ENCODE data around the gene CNOT10.

Gene CNOT10

GRCh38 chr3:32820971-32821685 is 136.1 kb downstream of the CNOT10 start:
- H3K9me3 ChIP-seq (ENCODE audit: control insufficient read depth, insufficient read depth, low read length), result no peaks in the 10 kb centered on the region
- peak overlapping the region; percentile 98 for H3K4me3 ChIP-seq (ENCODE audit: low read depth, low read length)
- no peaks in the 10 kb centered on the region for H3K27me3 ChIP-seq (ENCODE audit: control insufficient read depth, insufficient read depth, low read length)
- peaks cover 56% of the 10 kb centered on the region for H3K36me3 ChIP-seq (ENCODE audit: control insufficient read depth, insufficient read depth, low read length)
- peaks cover 21% of the 10 kb centered on the region for H3K4me1 ChIP-seq (ENCODE audit: control insufficient read depth, insufficient read depth, low read length)
- H3K9ac ChIP-seq (ENCODE audit: low read depth, low read length), result peak overlapping the region; percentile 97

GRCh38 chr3:32821686-32822296 is 136.8 kb downstream of the CNOT10 start:
- peak overlapping the region; percentile 98 for H3K4me3 ChIP-seq (ENCODE audit: low read depth, low read length)
- peaks cover 23% of the 10 kb centered on the region for H3K4me1 ChIP-seq (ENCODE audit: control insufficient read depth, insufficient read depth, low read length)
- no peaks in the 10 kb centered on the region for H3K27me3 ChIP-seq (ENCODE audit: control insufficient read depth, insufficient read depth, low read length)
- H3K9me3 ChIP-seq (ENCODE audit: control insufficient read depth, insufficient read depth, low read length), result no peaks in the 10 kb centered on the region
- peak overlapping the region; percentile 97 for H3K9ac ChIP-seq (ENCODE audit: low read depth, low read length)
- H3K36me3 ChIP-seq (ENCODE audit: control insufficient read depth, insufficient read depth, low read length), result peaks cover 63% of the 10 kb centered on the region

- Histone ChIP-seq H3K27me3 (ENCODE audit: control insufficient read depth, insufficient read depth, low read length) (no peaks in the 10 kb centered on the region), H3K4me3 (ENCODE audit: low read depth, low read length) (peak overlapping the region; percentile 98)
Measured at GRCh38 chr3:32822609-32823498, 137.9 kb downstream of the CNOT10 start.

More at GRCh38 chr3:32822609-32823498, 137.9 kb downstream of the CNOT10 start:
- H3K4me1 ChIP-seq (ENCODE audit: control insufficient read depth, insufficient read depth, low read length), result peaks cover 27% of the 10 kb centered on the region
- H3K9me3 ChIP-seq (ENCODE audit: control insufficient read depth, insufficient read depth, low read length), result no peaks in the 10 kb centered on the region
- H3K36me3 ChIP-seq (ENCODE audit: control insufficient read depth, insufficient read depth, low read length), result peaks cover 54% of the 10 kb centered on the region
- H3K9ac ChIP-seq (ENCODE audit: low read depth, low read length), result peak overlapping the region; percentile 97
